GM18498 (cell line): ENCODE data around the gene MEIS2.

Experiments
- ATAC-seq: cut with Tn5 transposase; IDR thresholded peaks from one replicate; pipeline ENCODE4 v1.9.1; 2021; ENCODE audit warnings: mild to moderate bottlenecking, moderate library complexity; ENCODE audit not compliant: unreplicated experiment

Gene MEIS2

GRCh38 chr15:36940219-36940618, 160.1 kb downstream of the MEIS2 start:
- ATAC-seq = no peak

GRCh38 chr15:36938764-36939163, 161.6 kb downstream of the MEIS2 start:
- no peak for ATAC-seq

- no peak for ATAC-seq
Observed at GRCh38 chr15:36938131-36938530, 162.2 kb downstream of the MEIS2 start.

- no peak for ATAC-seq
Observed at GRCh38 chr15:36936613-36937012, 163.7 kb downstream of the MEIS2 start.

GRCh38 chr15:36933255-36933990, 166.9 kb downstream of the MEIS2 start:
- no peak for ATAC-seq

- no peak for ATAC-seq
Observed at GRCh38 chr15:36932070-36932469, 168.3 kb downstream of the MEIS2 start.

- ATAC-seq = no peak
Observed at GRCh38 chr15:36931434-36931833, 168.9 kb downstream of the MEIS2 start.

GRCh38 chr15:36926427-36926825, 173.9 kb downstream of the MEIS2 start:
- ATAC-seq = no peak

GRCh38 chr15:36925653-36926426, 174.5 kb downstream of the MEIS2 start:
- no peak for ATAC-seq

GRCh38 chr15:36925049-36925448, 175.3 kb downstream of the MEIS2 start:
- no peak for ATAC-seq

GRCh38 chr15:36924034-36924433, 176.3 kb downstream of the MEIS2 start:
- ATAC-seq = no peak

- no peak for ATAC-seq
Observed at GRCh38 chr15:36921484-36922091, 178.8 kb downstream of the MEIS2 start.

GRCh38 chr15:36917411-36918267, 182.7 kb downstream of the MEIS2 start:
- ATAC-seq = no peak

GRCh38 chr15:36914960-36915808, 185.2 kb downstream of the MEIS2 start:
- ATAC-seq = no peak

GRCh38 chr15:36914466-36914865, 185.9 kb downstream of the MEIS2 start:
- ATAC-seq = no peak

GRCh38 chr15:36912311-36912712, 188.0 kb downstream of the MEIS2 start:
- no peak for ATAC-seq

- ATAC-seq = no peak
Observed at GRCh38 chr15:36911322-36911944, 188.9 kb downstream of the MEIS2 start.

- ATAC-seq = no peak
Observed at GRCh38 chr15:36908991-36909390, 191.4 kb downstream of the MEIS2 start.

GRCh38 chr15:36907295-36907694, 193.1 kb downstream of the MEIS2 start:
- ATAC-seq = no peak

GRCh38 chr15:36905908-36906307, 194.4 kb downstream of the MEIS2 start:
- no peak for ATAC-seq
